Mesodermal cell (in vitro differentiated cells): ENCODE data around the gene EPHA7.

Source experiments
- H3K27ac ChIP-seq: 2 replicates; pipeline ENCODE4 v1.7.0; 2013; ENCODE audit warnings: mild to moderate bottlenecking, low read depth, low read length, moderate library complexity; ENCODE audit not compliant: severe bottlenecking
- H3K36me3 ChIP-seq: 2 replicates; pipeline ENCODE4 v1.7.1; 2013; ENCODE audit warnings: mild to moderate bottlenecking, low read length, moderate library complexity; ENCODE audit not compliant: control insufficient read depth, insufficient read depth
- H3K4me1 ChIP-seq: one replicate; pipeline ENCODE4 v1.7.1; 2013; ENCODE audit warnings: mild to moderate bottlenecking, low read length; ENCODE audit not compliant: insufficient read depth, control insufficient read depth, poor library complexity, severe bottlenecking
- H3K4me3 ChIP-seq: 2 replicates; pipeline ENCODE4 v1.7.0; 2013; ENCODE audit warnings: low read length, control low read depth, mild to moderate bottlenecking; ENCODE audit not compliant: insufficient read depth, poor library complexity, severe bottlenecking; ENCODE audit errors: extremely low read depth
- H3K9me3 ChIP-seq: 2 replicates; pipeline ENCODE4 v1.7.1; 2013; ENCODE audit warnings: mild to moderate bottlenecking, low read length, moderate library complexity; ENCODE audit not compliant: control insufficient read depth
- WGBS, 2 experiments: methylation state at CpG; one replicate each; pipeline ENCODE4 v1.1.5; 2013; ENCODE audit warnings: missing lambda C conversion rate in 2 of 2; ENCODE audit not compliant: insufficient coverage in 2 of 2; 5-methylcytosine and 5-hydroxymethylcytosine counted together

EPHA7 gene

DNA sequence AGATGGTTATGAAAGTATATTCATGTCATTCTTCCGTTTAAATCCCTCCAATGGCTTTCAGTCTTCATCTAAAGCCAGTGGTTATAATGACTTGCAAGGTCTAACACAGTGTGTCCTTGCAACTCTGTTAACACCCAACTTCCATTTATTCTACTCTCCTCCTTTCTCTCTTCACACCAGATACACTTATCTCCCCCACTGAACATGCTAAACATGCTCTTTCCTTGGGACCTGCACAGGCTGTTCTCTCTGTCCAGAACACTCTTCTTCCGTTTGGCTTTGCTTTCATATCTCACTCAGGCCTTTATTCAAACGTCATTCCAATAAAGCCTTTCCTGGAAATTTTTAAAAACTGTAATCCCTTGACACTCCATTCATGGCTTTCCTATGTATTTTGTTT lies 91.5 kb downstream of the EPHA7 start:
- Histone ChIP-seq H3K4me3 (no peak overlapping the region), H3K27ac (no peak overlapping the region), H3K4me1 (no peaks in the 10 kb centered on the region), H3K36me3 (no peaks in the 10 kb centered on the region), H3K9me3 (no peaks in the 10 kb centered on the region)
- WGBS, 2 experiments = 97 to 100% methylated on average over 2 to 3 of the region's 3 CpGs

DNA sequence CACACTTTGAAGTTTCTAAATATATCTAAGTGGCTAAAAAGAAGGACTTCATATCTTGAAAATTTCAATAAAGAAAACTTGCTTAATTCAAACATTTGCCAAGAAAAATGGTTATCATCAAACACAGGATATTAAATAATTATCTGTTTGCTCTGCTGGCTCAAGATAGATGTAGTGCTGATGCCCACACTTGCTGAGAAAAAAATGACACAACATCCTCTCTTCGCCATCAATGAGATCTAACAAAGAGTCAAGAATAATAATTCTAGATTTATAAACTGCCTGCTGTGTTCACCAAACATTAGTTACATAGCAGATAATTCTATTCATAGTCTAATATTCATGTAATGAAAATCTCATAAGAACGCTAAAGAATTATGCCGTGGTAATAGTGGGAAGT lies 93.6 kb downstream of the EPHA7 start:
- H3K4me1 ChIP-seq = no peaks in the 10 kb centered on the region
- H3K27ac ChIP-seq = no peak overlapping the region
- no CpG with 5 or more reads among the region's 3 CpGs for WGBS, 2 experiments
- H3K4me3 ChIP-seq = no peak overlapping the region
- no peaks in the 10 kb centered on the region for H3K9me3 ChIP-seq
- no peaks in the 10 kb centered on the region for H3K36me3 ChIP-seq

DNA sequence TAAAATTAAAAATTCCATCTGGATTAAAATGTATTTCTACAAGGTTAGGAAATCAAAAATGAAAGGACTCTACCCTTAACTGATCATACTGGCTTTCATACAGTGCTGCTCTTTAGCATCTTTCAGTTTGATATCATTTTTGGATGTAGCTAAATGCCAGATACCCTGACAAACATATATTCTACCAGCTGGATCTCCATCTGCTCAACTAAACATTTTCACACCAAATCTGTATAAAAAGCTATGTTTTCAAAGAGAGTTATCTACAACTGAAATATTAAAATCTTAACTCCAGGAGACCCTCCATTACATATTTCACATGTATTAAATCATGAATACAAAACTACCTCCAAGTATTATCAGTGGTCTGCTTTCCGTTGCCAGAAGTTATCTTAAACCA lies 95.7 kb downstream of the EPHA7 start:
- WGBS, 2 experiments = 67% methylated on average over 1 of the region's 1 CpG; no CpG with 5 or more reads in 1 of the 2 experiments
- no peaks in the 10 kb centered on the region for H3K36me3 ChIP-seq
- no peaks in the 10 kb centered on the region for H3K4me1 ChIP-seq
- no peaks in the 10 kb centered on the region for H3K9me3 ChIP-seq
- no peak overlapping the region for H3K4me3 ChIP-seq
- H3K27ac ChIP-seq = no peak overlapping the region

DNA sequence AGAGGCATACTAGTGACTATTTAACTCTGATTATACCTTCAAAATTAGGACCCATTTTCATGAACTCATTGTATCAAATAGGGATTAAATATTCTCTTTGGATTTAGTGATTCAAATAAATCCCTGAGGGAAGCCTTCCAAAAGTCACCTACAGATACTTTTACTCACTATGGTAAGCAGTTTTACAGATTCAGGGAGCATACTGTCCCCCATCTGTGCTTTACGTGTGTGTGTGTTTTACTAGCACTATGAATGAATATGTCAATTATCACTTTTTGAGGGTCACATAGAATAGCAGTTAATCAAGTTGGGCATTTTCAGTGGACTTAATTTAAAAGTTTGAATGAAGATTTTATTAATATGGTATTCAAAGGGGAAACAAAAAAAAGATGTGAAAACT lies 96.7 kb downstream of the EPHA7 start:
- H3K4me3 ChIP-seq = no peak overlapping the region
- H3K36me3 ChIP-seq = no peaks in the 10 kb centered on the region
- H3K9me3 ChIP-seq = no peaks in the 10 kb centered on the region
- no peaks in the 10 kb centered on the region for H3K4me1 ChIP-seq
- no CpG with 5 or more reads among the region's 1 CpG for WGBS, 2 experiments
- no peak overlapping the region for H3K27ac ChIP-seq

GRCh38 chr6:93319304-93319703 lies 100.1 kb downstream of the EPHA7 start:
- Histone ChIP-seq H3K27ac (no peak overlapping the region), H3K9me3 (no peaks in the 10 kb centered on the region), H3K36me3 (no peaks in the 10 kb centered on the region), H3K4me3 (no peak overlapping the region), H3K4me1 (no peaks in the 10 kb centered on the region)
- WGBS, 2 experiments = 86% methylated on average over 1 to 2 of the region's 2 CpGs

DNA sequence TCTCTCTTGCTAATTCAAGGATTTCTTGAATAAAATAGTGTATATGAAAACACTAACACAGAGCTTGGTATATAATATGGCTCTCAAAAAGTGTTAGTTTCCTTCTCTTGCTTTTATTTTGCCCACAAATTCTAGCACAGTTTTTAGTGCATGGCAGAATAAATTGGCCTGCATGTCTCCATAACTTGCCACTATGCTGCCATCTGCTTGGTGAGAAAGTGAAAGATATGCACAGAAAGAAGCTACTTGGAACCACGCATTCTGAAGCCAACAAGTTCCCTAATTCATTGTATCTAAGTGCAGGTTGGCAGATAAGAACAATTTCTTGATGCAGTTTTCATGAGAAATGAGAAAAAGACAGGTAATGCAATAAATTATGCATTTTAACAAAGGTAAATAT lies 101.2 kb downstream of the EPHA7 start:
- Histone ChIP-seq H3K27ac (no peak overlapping the region), H3K4me1 (no peaks in the 10 kb centered on the region), H3K4me3 (no peak overlapping the region), H3K9me3 (no peaks in the 10 kb centered on the region), H3K36me3 (no peaks in the 10 kb centered on the region)
- WGBS, 2 experiments = 83% methylated on average over 1 of the region's 1 CpG; no CpG with 5 or more reads in 1 of the 2 experiments

DNA sequence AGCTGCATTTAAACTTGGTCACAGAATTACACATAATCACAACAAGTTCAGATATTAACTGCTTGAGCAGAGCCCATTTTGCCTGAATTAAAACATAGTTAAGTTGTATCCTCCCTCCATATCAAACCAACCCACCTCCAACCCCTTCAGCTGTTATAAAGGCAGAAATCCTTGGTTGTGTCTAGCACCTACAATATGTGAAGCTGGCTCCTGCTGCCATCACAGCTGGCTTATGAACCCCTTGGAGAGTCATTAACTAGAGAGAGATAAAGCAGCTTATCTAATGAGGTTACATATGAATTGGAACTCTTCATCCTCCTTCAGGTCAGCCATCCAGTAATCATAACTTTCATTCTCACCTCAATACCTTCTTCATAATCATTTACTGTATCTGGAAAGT lies 101.8 kb downstream of the EPHA7 start:
- no peaks in the 10 kb centered on the region for H3K36me3 ChIP-seq
- H3K4me1 ChIP-seq = no peaks in the 10 kb centered on the region
- no peak overlapping the region for H3K27ac ChIP-seq
- no peak overlapping the region for H3K4me3 ChIP-seq
- no peaks in the 10 kb centered on the region for H3K9me3 ChIP-seq

- Histone ChIP-seq H3K4me1 (no peaks in the 10 kb centered on the region), H3K27ac (no peak overlapping the region), H3K36me3 (no peaks in the 10 kb centered on the region), H3K4me3 (no peak overlapping the region), H3K9me3 (no peaks in the 10 kb centered on the region)
- WGBS, 2 experiments = 71 to 93% methylated on average over 1 to 2 of the region's 5 CpGs
Observed at GRCh38 chr6:93307505-93308409, 111.6 kb downstream of the EPHA7 start.

- no peak overlapping the region for H3K27ac ChIP-seq
- H3K9me3 ChIP-seq = no peaks in the 10 kb centered on the region
- no peak overlapping the region for H3K4me3 ChIP-seq
- H3K4me1 ChIP-seq = no peaks in the 10 kb centered on the region
- H3K36me3 ChIP-seq = no peaks in the 10 kb centered on the region
Observed at GRCh38 chr6:93305088-93305487, 114.3 kb downstream of the EPHA7 start.

GRCh38 chr6:93304505-93304904 lies 114.9 kb downstream of the EPHA7 start:
- H3K9me3 ChIP-seq = no peaks in the 10 kb centered on the region
- H3K27ac ChIP-seq = no peak overlapping the region
- 100% methylated on average over 1 of the region's 1 CpG for WGBS, 2 experiments
- no peak overlapping the region for H3K4me3 ChIP-seq
- H3K36me3 ChIP-seq = no peaks in the 10 kb centered on the region
- H3K4me1 ChIP-seq = no peaks in the 10 kb centered on the region

DNA sequence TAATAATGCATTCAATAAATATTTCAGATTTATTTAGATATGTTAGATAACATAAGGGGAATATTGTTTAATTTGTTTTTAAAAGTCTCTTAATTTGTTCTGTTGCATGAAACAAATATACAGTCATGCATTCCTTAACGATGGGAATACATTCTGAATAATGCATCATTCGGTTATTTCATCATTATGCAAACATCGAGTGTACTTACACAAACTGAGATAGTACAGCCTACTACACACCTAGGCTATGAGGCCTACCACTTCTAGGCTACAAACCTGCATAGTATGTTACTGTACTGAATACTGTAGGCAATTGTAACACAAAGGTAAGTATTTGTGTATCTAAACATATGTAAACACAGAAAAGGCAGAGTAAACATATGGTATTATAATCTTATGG lies 118.7 kb downstream of the EPHA7 start:
- 100% methylated on average over 2 of the region's 3 CpGs; no CpG with 5 or more reads in 1 of the 2 experiments for WGBS, 2 experiments
- Histone ChIP-seq H3K9me3 (no peaks in the 10 kb centered on the region), H3K27ac (no peak overlapping the region), H3K4me1 (no peaks in the 10 kb centered on the region), H3K4me3 (no peak overlapping the region), H3K36me3 (no peaks in the 10 kb centered on the region)
